AG08395 (cell line): ENCODE measurements around the gene LRRC27.
"Not testable (repeated sequence)": the region's sequence is repeated elsewhere in the genome, so short reads cannot be mapped to it uniquely, and the experiment has no call there.

Source experiments
- DNase-seq: peaks from one replicate; pipeline ENCODE4 v3.0.0; 2012; ENCODE audit warnings: mixed read lengths, low spot score

The LRRC27 gene

GRCh38 chr10:132314881-132315280 lies 17.1 kb upstream of the LRRC27 start:
- not testable (repeated sequence) for DNase-seq

- DNase-seq: no peak
Observed at GRCh38 chr10:132316133-132316532, 15.9 kb upstream of the LRRC27 start.

GRCh38 chr10:132317477-132317876 lies 14.5 kb upstream of the LRRC27 start:
- not testable (repeated sequence) for DNase-seq

GRCh38 chr10:132319853-132320653 lies 11.9 kb upstream of the LRRC27 start:
- peak; percentile 93 for DNase-seq

- DNase-seq: no peak
Observed at GRCh38 chr10:132320654-132321469, 11.1 kb upstream of the LRRC27 start.

- DNase-seq: no peak
Observed at GRCh38 chr10:132321726-132322125, 10.3 kb upstream of the LRRC27 start.

- peak; percentile 53 for DNase-seq
Observed at GRCh38 chr10:132322586-132323048, 9.4 kb upstream of the LRRC27 start.

GRCh38 chr10:132324186-132324585 lies 7.8 kb upstream of the LRRC27 start:
- DNase-seq: no peak

GRCh38 chr10:132326344-132326889 lies 5.6 kb upstream of the LRRC27 start:
- no peak for DNase-seq

GRCh38 chr10:132326925-132327324 lies 5.1 kb upstream of the LRRC27 start:
- no peak for DNase-seq

GRCh38 chr10:132328106-132328505 lies 3.9 kb upstream of the LRRC27 start:
- DNase-seq: no peak

- DNase-seq: no peak
Observed at GRCh38 chr10:132328738-132329137, 3.3 kb upstream of the LRRC27 start.

GRCh38 chr10:132329565-132330485 lies 2.2 kb upstream of the LRRC27 start:
- peak; percentile 71 for DNase-seq

- no peak for DNase-seq
Observed at GRCh38 chr10:132330486-132330833, 1.5 kb upstream of the LRRC27 start.

- peak; percentile 15 for DNase-seq
Observed at GRCh38 chr10:132332433-132332754, 401 bp downstream of the LRRC27 start.

GRCh38 chr10:132333386-132333785 lies 1.4 kb downstream of the LRRC27 start:
- no peak for DNase-seq

- DNase-seq: no peak
Observed at GRCh38 chr10:132334631-132335188, 2.7 kb downstream of the LRRC27 start.

GRCh38 chr10:132335189-132336063 lies 3.4 kb downstream of the LRRC27 start:
- no peak for DNase-seq

GRCh38 chr10:132336064-132336746 lies 4.2 kb downstream of the LRRC27 start:
- DNase-seq: no peak

GRCh38 chr10:132336919-132337407 lies 5.0 kb downstream of the LRRC27 start:
- DNase-seq: no peak
